KMS-11 (cell line): Measurements from ENCODE around the gene KCNQ1OT1.

Experiments
- H2AFZ ChIP-seq: fragments of 200-600 bp; sonication (generic); 2 replicates; pipeline ENCODE4 v1.6.1; 2016; ENCODE audit warnings: antibody characterized with exemption, mixed run types, low read depth
- H3K27ac ChIP-seq: fragments of 200-600 bp; sonication (generic); 2 replicates; pipeline ENCODE4 v1.6.1; 2016; ENCODE audit warnings: mild to moderate bottlenecking, mixed run types
- H3K27me3 ChIP-seq: fragments of 200-600 bp; sonication (generic); 2 replicates; pipeline ENCODE4 v1.6.1; 2017; ENCODE audit warnings: mild to moderate bottlenecking, low read depth, mixed run types, moderate library complexity; ENCODE audit not compliant: insufficient read depth
- H3K36me3 ChIP-seq: fragments of 200-600 bp; sonication (generic); 2 replicates; pipeline ENCODE4 v1.6.1; 2017; ENCODE audit warnings: mild to moderate bottlenecking, mixed run types; ENCODE audit not compliant: insufficient read depth
- H3K4me1 ChIP-seq: fragments of 200-600 bp; sonication (generic); 2 replicates; pipeline ENCODE4 v1.6.1; 2016; ENCODE audit warnings: mild to moderate bottlenecking, low read depth, mixed run types; ENCODE audit not compliant: poor library complexity, severe bottlenecking
- H3K4me2 ChIP-seq: fragments of 200-600 bp; sonication (generic); 2 replicates; pipeline ENCODE4 v1.7.0; 2016; ENCODE audit warnings: mild to moderate bottlenecking, mixed run types
- H3K4me3 ChIP-seq: fragments of 200-600 bp; sonication (generic); IDR thresholded peaks from 2 replicates; pipeline ENCODE4 v1.6.1; 2017; ENCODE audit warnings: low read depth, low read length, mixed read lengths; ENCODE audit not compliant: insufficient read depth
- H3K79me2 ChIP-seq: fragments of 200-600 bp; sonication (generic); 2 replicates; pipeline ENCODE4 v1.6.1; 2016; ENCODE audit warnings: low read depth, mixed run types; ENCODE audit not compliant: insufficient read depth
- H3K9ac ChIP-seq: fragments of 200-600 bp; sonication (generic); 2 replicates; pipeline ENCODE4 v1.6.1; 2016; ENCODE audit warnings: mild to moderate bottlenecking, mixed run types
- H4K20me1 ChIP-seq: fragments of 200-600 bp; sonication (generic); 2 replicates; pipeline ENCODE4 v1.6.1; 2016; ENCODE audit warnings: mild to moderate bottlenecking, mixed run types; ENCODE audit not compliant: insufficient read depth
- CTCF ChIP-seq: fragments of 200-600 bp; sonication (generic); conservative IDR thresholded peaks from 2 replicates; pipeline ENCODE4 v1.6.1; 2017; ENCODE audit warnings: low read depth, mild to moderate bottlenecking, antibody characterized with exemption, low read length, moderate library complexity, mixed read lengths

The KCNQ1OT1 gene

GRCh38 chr11:2569731-2570210 is 130.0 kb downstream of the KCNQ1OT1 start:
- Histone ChIP-seq H3K79me2 (no peaks in the 10 kb centered on the region), H3K36me3 (no peaks in the 10 kb centered on the region), H3K4me1 (no peaks in the 10 kb centered on the region), H3K27ac (no peak overlapping the region), H4K20me1 (no peaks in the 10 kb centered on the region), H2AFZ (no peak overlapping the region), H3K9ac (no peak overlapping the region), H3K4me2 (no peak overlapping the region), H3K27me3 (no peaks in the 10 kb centered on the region), H3K4me3 (no peak overlapping the region)
- no peak for TF ChIP-seq CTCF

GRCh38 chr11:2569321-2569721 is 130.5 kb downstream of the KCNQ1OT1 start:
- Histone ChIP-seq H3K9ac (no peak overlapping the region), H3K27ac (no peak overlapping the region), H3K4me2 (no peak overlapping the region), H3K4me3 (no peak overlapping the region), H4K20me1 (no peaks in the 10 kb centered on the region), H3K27me3 (no peaks in the 10 kb centered on the region), H3K4me1 (no peaks in the 10 kb centered on the region), H3K79me2 (no peaks in the 10 kb centered on the region), H3K36me3 (no peaks in the 10 kb centered on the region), H2AFZ (no peak overlapping the region)
- TF ChIP-seq CTCF: no peak

GRCh38 chr11:2567026-2567671 is 132.6 kb downstream of the KCNQ1OT1 start:
- Histone ChIP-seq H4K20me1 (no peaks in the 10 kb centered on the region), H2AFZ (no peak overlapping the region), H3K27ac (no peak overlapping the region), H3K36me3 (no peaks in the 10 kb centered on the region), H3K4me1 (no peaks in the 10 kb centered on the region), H3K4me2 (no peak overlapping the region), H3K9ac (no peak overlapping the region), H3K27me3 (no peaks in the 10 kb centered on the region), H3K4me3 (no peak overlapping the region), H3K79me2 (no peaks in the 10 kb centered on the region)
- no peak for TF ChIP-seq CTCF

GRCh38 chr11:2566223-2567025 is 133.4 kb downstream of the KCNQ1OT1 start:
- H3K27me3 ChIP-seq: no peaks in the 10 kb centered on the region
- TF ChIP-seq CTCF: no peak
- no peaks in the 10 kb centered on the region for H3K79me2 ChIP-seq
- no peaks in the 10 kb centered on the region for H4K20me1 ChIP-seq
- H3K4me3 ChIP-seq: no peak overlapping the region
- no peaks in the 10 kb centered on the region for H3K36me3 ChIP-seq
- no peak overlapping the region for H2AFZ ChIP-seq
- no peak overlapping the region for H3K9ac ChIP-seq
- no peak overlapping the region for H3K27ac ChIP-seq
- no peak overlapping the region for H3K4me2 ChIP-seq
- no peaks in the 10 kb centered on the region for H3K4me1 ChIP-seq
